HepG2 (cell line): ENCODE results near the gene WDR19. TPM values are rescaled to one million over a fixed set of nuclear protein-coding genes. Genes with fewer than 3 reads are reported as not detected.
"Not testable (repeated sequence)": the region's sequence is repeated elsewhere in the genome, so short reads cannot be mapped to it uniquely, and the experiment has no call there.

ENCODE experiments used
- ATAC-seq: fragments of 200-7000 bp; cut with Tn5 transposase; 3 replicates; pipeline ENCODE4 v1.9.1; 2020; ENCODE audit warnings: mild to moderate bottlenecking, moderate library complexity
- BruUV-seq: library from RNA; stranded (reverse); fragments of 400-500 nt; replicated peaks from 2 replicates; lab custom pipeline; 2021; lab: Mats Ljungman, UMichigan
- CTCF ChIA-PET: fragments of 300-600 bp; formaldehyde crosslinking; extraction: SDS; loops from one replicate; lab custom pipeline; 2021; ENCODE audit warnings: low total read pairs, inconsistent platforms, low intra/inter-chr PET ratio; lab: Yijun Ruan, JAX
- POLR2A ChIA-PET: fragments of 350-600 bp; sonication (Branson Sonifier 250); formaldehyde crosslinking; loops from one replicate; lab custom pipeline; 2020; ENCODE audit warnings: antibody characterized with exemption, inconsistent platforms; lab: Yijun Ruan, JAX
- DNase-seq: peaks from one replicate; pipeline ENCODE4 v3.0.0-alpha.2; 2015; ENCODE audit warnings: low spot score
- FAIRE-seq: peaks from 3 replicates; lab custom pipeline; 2011; peaks lifted over from hg19 to GRCh38; lab: Jason Lieb, UNC
- H2AFZ ChIP-seq: one replicate; pipeline ENCODE4 v1.6.1; 2011; ENCODE audit warnings: low read length, inconsistent platforms
- H3K27ac ChIP-seq: fragments of 300-600 bp; 3 replicates; pipeline ENCODE4 v1.8.0; 2011; ENCODE audit warnings: mixed run types, mild to moderate bottlenecking, mixed read lengths, low read length, inconsistent platforms; ENCODE audit not compliant: insufficient read depth; ENCODE audit errors: extremely low read length
- H3K27me3 ChIP-seq, 2 experiments: fragments of 200-600 bp in 1 of 2; 2 replicates in 1 of 2; 3 replicates in 1 of 2; pipeline versions ENCODE4 v1.6.0 to v1.8.0; 2011; ENCODE audit warnings: low read length in 2 of 2, mild to moderate bottlenecking in 2 of 2, moderate library complexity in 2 of 2, inconsistent platforms in 1 of 2; ENCODE audit not compliant: insufficient read depth in 2 of 2, control insufficient read depth in 1 of 2
- H3K36me3 ChIP-seq, 2 experiments: fragments of 200-600 bp in 1 of 2; replicated peaks in 1 of 2; 2 replicates in 1 of 2; 3 replicates in 1 of 2; pipeline versions ENCODE4 v1.5.1 to v1.8.0; 2011; ENCODE audit warnings: low read length in 2 of 2, inconsistent platforms in 1 of 2; ENCODE audit not compliant: insufficient read depth in 2 of 2, control insufficient read depth in 1 of 2
- H3K4me1 ChIP-seq: 2 replicates; pipeline ENCODE4 v1.5.1; 2012; ENCODE audit warnings: low read length, inconsistent platforms; ENCODE audit not compliant: insufficient read depth
- H3K4me2 ChIP-seq: 2 replicates; pipeline ENCODE4 v1.6.0; 2011; ENCODE audit warnings: low read depth, low read length, inconsistent platforms
- H3K4me3 ChIP-seq, 3 experiments: fragments of 200-600 bp in 1 of 3; sonication (generic), shearing (Covaris generic) in 1 of 3; replicated peaks in 1 of 3; 2 replicates each; pipeline ENCODE4 v1.5.1; 2011 to 2016; ENCODE audit warnings: low read length in 3 of 3, inconsistent platforms in 2 of 3, low read depth in 2 of 3, mild to moderate bottlenecking in 2 of 3, control low read depth in 1 of 3, mixed read lengths in 1 of 3; ENCODE audit not compliant: insufficient read depth in 1 of 3
- H3K79me2 ChIP-seq: one replicate; pipeline ENCODE4 v1.6.1; 2011; ENCODE audit warnings: low read length, inconsistent platforms; ENCODE audit not compliant: insufficient read depth
- H3K9ac ChIP-seq: 2 replicates; pipeline ENCODE4 v1.6.0; 2011; ENCODE audit warnings: mild to moderate bottlenecking, low read depth, low read length, inconsistent platforms; ENCODE audit not compliant: insufficient read depth
- H3K9me3 ChIP-seq: 2 replicates; pipeline ENCODE4 v1.5.1; 2012; ENCODE audit warnings: mild to moderate bottlenecking, low read length
- H4K20me1 ChIP-seq: 2 replicates; pipeline ENCODE4 v1.6.0; 2011; ENCODE audit warnings: inconsistent platforms, mild to moderate bottlenecking, low read length, moderate library complexity; ENCODE audit not compliant: insufficient read depth
- ATM ChIP-seq: fragments of 450-650 bp; IDR thresholded peaks from 2 replicates; pipeline ENCODE4 v1.7.1; 2017; ENCODE audit warnings: mild to moderate bottlenecking, borderline replicate concordance
- CCAR2 ChIP-seq: fragments of 200-400 bp; formaldehyde crosslinking; optimal IDR thresholded peaks from 2 replicates; pipeline ENCODE3; 2018; ENCODE audit warnings: low read depth, mild to moderate bottlenecking, low read length, moderate library complexity
- GABPA ChIP-seq, 2 experiments: IDR thresholded peaks; 2 replicates each; pipeline ENCODE4 v1.6.1; 2011 to 2016; ENCODE audit warnings: low read depth in 2 of 2, low read length in 1 of 2, missing biosample characterization in 1 of 2, missing genetic modification characterization in 1 of 2
- PBX2 ChIP-seq: IDR thresholded peaks from 2 replicates; pipeline ENCODE4 v1.6.1; 2016; ENCODE audit warnings: control low read depth
- PHF21A ChIP-seq: sonication (generic); formaldehyde crosslinking; IDR thresholded peaks from 2 replicates; pipeline ENCODE4 v1.5.0; 2020; ENCODE audit warnings: mild to moderate bottlenecking, missing genetic modification reagents
- POLR2A ChIP-seq, 2 experiments: IDR thresholded peaks; 2 replicates each; pipeline ENCODE4 v1.6.1; 2011; ENCODE audit warnings: low read depth in 2 of 2, low read length in 2 of 2, mild to moderate bottlenecking in 1 of 2, moderate library complexity in 1 of 2; ENCODE audit not compliant: insufficient read depth in 1 of 2
- ZBTB33 ChIP-seq: sonication (generic); formaldehyde crosslinking; IDR thresholded peaks from 2 replicates; pipeline ENCODE4 v1.4.0; 2020; ENCODE audit warnings: missing genetic modification reagents
- ZBTB4 ChIP-seq: sonication (generic); formaldehyde crosslinking; IDR thresholded peaks from 2 replicates; pipeline ENCODE4 v1.4.0; 2020; ENCODE audit warnings: missing genetic modification reagents, mild to moderate bottlenecking, borderline replicate concordance
- WGBS: methylation state at CpG from one replicate; pipeline ENCODE4 v1.1.6; 2017; ENCODE audit warnings: low lambda C conversion rate; 5-methylcytosine and 5-hydroxymethylcytosine counted together
- in situ Hi-C: cut with HindIII; loops from 2 replicates; pipeline ENCODE4 v1.10.0; 2017; ENCODE audit warnings: low pct_unique_long_range_greater_than_20kb; ENCODE audit not compliant: extremely low pct_ligation_motif_present
- intact Hi-C: fragments of 100-400 bp; cut with micrococcal nuclease; formaldehyde crosslinking; loops from one replicate; pipeline ENCODE4 v1.10.0; 2022; ENCODE audit not compliant: unreplicated experiment
- polyA plus RNA-seq, 8 experiments: library from polyadenylated mRNA; depleted of rRNA in 3 of 8; stranded (reverse) in 7 of 8; unstranded in 1 of 8; fragments of >200 nt; fragmentation: Illumina TruSeq in 4 of 8; extraction: Trizol in 4 of 8; gene quantifications; 2 replicates each; pipeline versions ENCODE4 v1.2.1 to v1.2.3, GENCODE V29; 2011 to 2016; ENCODE audit warnings: low read depth in 4 of 8, missing spikeins in 1 of 8, mixed read lengths in 1 of 8; ENCODE audit not compliant: insufficient read depth in 1 of 8
- total RNA-seq, 5 experiments: library from RNA; depleted of rRNA; stranded (reverse); fragments of >200 nt; fragmentation: Illumina TruSeq; extraction: Trizol; gene quantifications; 2 replicates each; pipeline ENCODE4 v1.2.3, GENCODE V29; 2016; ENCODE audit warnings: low read depth in 1 of 5

The WDR19 gene
- total and polyA plus RNA-seq, 2 of the 13 experiments (the other 11 are each of a cell fraction or from before 2014, with no cell fraction given) = 22.9 to 34.1 TPM

GRCh38 chr4:39180629-39181028, 1.7 kb upstream of the WDR19 start:
- CTCF ChIA-PET, H4K20me1 ChIP-seq, BruUV-seq: not testable (repeated sequence)

GRCh38 chr4:39181520-39181904, 817 bp upstream of the WDR19 start:
- DNase-seq (no peak), FAIRE-seq (no peak), ATAC-seq (peak; percentile 5; the same call in 1 of the 3 replicates)
- Histone ChIP-seq H3K9ac (peak overlapping the region; percentile 60), H3K4me3 (peak overlapping the region; percentile 54 to 71 (median 67)), H3K4me1 (peaks cover 20% of the 10 kb centered on the region), H2AFZ (peak overlapping the region; percentile 86), H3K9me3 (no peaks in the 10 kb centered on the region), H3K79me2 (no peaks in the 10 kb centered on the region), H4K20me1 (no peaks in the 10 kb centered on the region), H3K27me3 (no peaks in the 10 kb centered on the region), H3K4me2 (peak overlapping the region; percentile 73), H3K36me3 (no peaks in the 10 kb centered on the region), H3K27ac (peak overlapping the region; percentile 47)
- 13% methylated on average over 9 of the region's 9 CpGs for WGBS
- TSS peak; percentile 86 for BruUV-seq
- CTCF ChIA-PET = no interaction called here
- POLR2A ChIA-PET = interaction anchor here (0.7 to 1.2 kb wide), 3 partner anchors 137 to 321 kb away, joined by 3 to 4 read pairs (median 3); partner anchors contain the start of gene KLB
- intact Hi-C loops (loop anchor here (5.0 to 10.0 kb wide), 3 partner anchors 183 to 271 kb away; partner anchors contain the start of gene RFC1), in situ Hi-C loops (no loop called here)
- TF ChIP-seq PBX2 (CRISPR knock-in tag) (no peak), ZBTB4 (CRISPR knock-in tag) (no peak), PHF21A (CRISPR knock-in tag) (no peak), GABPA (IDR thresholded peaks at IDR 0.05; ENCODE audit: low read depth, low read length) (no peak), GABPA (CRISPR knock-in tag; IDR thresholded peaks at IDR 0.05; ENCODE audit: low read depth) (no peak), CCAR2 (no peak), ATM (no peak), POLR2A (IDR thresholded peaks at IDR 0.05; ENCODE audit: insufficient read depth in 1 of 2, low read depth in 2 of 2, low read length in 2 of 2) (0 out of 4 replicates have a peak, but pooled peaks of 1 of the 2 experiments have one; percentile 18)

More at GRCh38 chr4:39180629-39181028, 1.7 kb upstream of the WDR19 start:
- Histone ChIP-seq H3K4me1 (peaks cover 20% of the 10 kb centered on the region), H2AFZ (peak overlapping the region; percentile 52)
- intact Hi-C loops = loop anchor here (5.0 to 10.0 kb wide), 3 partner anchors 184 to 272 kb away; partner anchors contain the start of gene RFC1
- H3K27ac ChIP-seq, H3K9ac ChIP-seq, H3K36me3 ChIP-seq, ATAC-seq, DNase-seq, H3K4me2 ChIP-seq, H3K9me3 ChIP-seq, FAIRE-seq, in situ Hi-C loops, H3K4me3 ChIP-seq, H3K27me3 ChIP-seq, H3K79me2 ChIP-seq: not testable (repeated sequence)
- peak; percentile 31; the same call in 1 of the 2 replicates for TF ChIP-seq ZBTB33 (CRISPR knock-in tag)
- POLR2A ChIA-PET = interaction anchor here (1.2 kb wide), 1 partner anchor 136 kb away, joined by 4 read pairs; no protein-coding TSS in a partner anchor
- WGBS = 85% methylated on average over 17 of the region's 17 CpGs
